Measurements from ENCODE around the gene CLDN9. TPM values are rescaled to one million over a fixed set of nuclear protein-coding genes. Genes with fewer than 3 reads are reported as not detected.

Gene CLDN9
- total RNA-seq, 1 donor from 2014 or later = not detected

- DNase-seq (ENCODE audit: low spot score) = no peak
- H3K9me3 Mint-ChIP-seq (ENCODE audit: low read depth) = no peaks in the 10 kb centered on the region
- H3K36me3 Mint-ChIP-seq (ENCODE audit: low read depth) = no peaks in the 10 kb centered on the region
- H3K4me3 Mint-ChIP-seq (ENCODE audit: unreplicated experiment) = peak overlapping the region; percentile 72
- H3K4me1 Mint-ChIP-seq (ENCODE audit: low read depth) = peaks cover 20% of the 10 kb centered on the region
- TF ChIP-seq CTCF (IDR thresholded peaks at IDR 0.05) = no peak
- no peaks in the 10 kb centered on the region for H3K27me3 Mint-ChIP-seq (ENCODE audit: low read depth)
- peak overlapping the region; percentile 77 for H3K27ac Mint-ChIP-seq (ENCODE audit: unreplicated experiment)
These were observed 31.4 kb upstream of the CLDN9 start for GRCh38 chr16:2981177-2981898.

GRCh38 chr16:2981899-2982250 is 30.8 kb upstream of the CLDN9 start:
- TF ChIP-seq CTCF (IDR thresholded peaks at IDR 0.05) = no peak
- no peak for DNase-seq (ENCODE audit: low spot score)
- Mint-ChIP-seq H3K27me3 (ENCODE audit: low read depth) (no peaks in the 10 kb centered on the region), H3K4me1 (ENCODE audit: low read depth) (peaks cover 20% of the 10 kb centered on the region), H3K27ac (ENCODE audit: unreplicated experiment) (peak overlapping the region; percentile 77), H3K36me3 (ENCODE audit: low read depth) (no peaks in the 10 kb centered on the region), H3K9me3 (ENCODE audit: low read depth) (no peaks in the 10 kb centered on the region), H3K4me3 (ENCODE audit: unreplicated experiment) (peak overlapping the region; percentile 54)

- no peak for DNase-seq (ENCODE audit: low spot score)
- no peak for TF ChIP-seq CTCF (IDR thresholded peaks at IDR 0.05)
- no peaks in the 10 kb centered on the region for H3K9me3 Mint-ChIP-seq (ENCODE audit: low read depth)
- H3K27ac Mint-ChIP-seq (ENCODE audit: unreplicated experiment) = peak overlapping the region; percentile 1
- H3K4me3 Mint-ChIP-seq (ENCODE audit: unreplicated experiment) = no peak overlapping the region
- H3K4me1 Mint-ChIP-seq (ENCODE audit: low read depth) = peaks cover 20% of the 10 kb centered on the region
- no peaks in the 10 kb centered on the region for H3K36me3 Mint-ChIP-seq (ENCODE audit: low read depth)
- H3K27me3 Mint-ChIP-seq (ENCODE audit: low read depth) = no peaks in the 10 kb centered on the region
These were observed 30.3 kb upstream of the CLDN9 start for GRCh38 chr16:2982402-2982801.

GRCh38 chr16:2983706-2984136 is 29.0 kb upstream of the CLDN9 start:
- H3K36me3 Mint-ChIP-seq (ENCODE audit: low read depth) = no peaks in the 10 kb centered on the region
- H3K4me3 Mint-ChIP-seq (ENCODE audit: unreplicated experiment) = peak overlapping the region; percentile 66
- DNase-seq (ENCODE audit: low spot score) = no peak
- no peaks in the 10 kb centered on the region for H3K27me3 Mint-ChIP-seq (ENCODE audit: low read depth)
- peaks cover 20% of the 10 kb centered on the region for H3K4me1 Mint-ChIP-seq (ENCODE audit: low read depth)
- H3K9me3 Mint-ChIP-seq (ENCODE audit: low read depth) = no peaks in the 10 kb centered on the region
- peak overlapping the region; percentile 41 for H3K27ac Mint-ChIP-seq (ENCODE audit: unreplicated experiment)
- TF ChIP-seq CTCF (IDR thresholded peaks at IDR 0.05) = peak; percentile 91

GRCh38 chr16:2985462-2985861 is 27.3 kb upstream of the CLDN9 start:
- Mint-ChIP-seq H3K4me1 (ENCODE audit: low read depth) (peaks cover 17% of the 10 kb centered on the region), H3K27ac (ENCODE audit: unreplicated experiment) (no peak overlapping the region), H3K9me3 (ENCODE audit: low read depth) (no peaks in the 10 kb centered on the region), H3K27me3 (ENCODE audit: low read depth) (no peaks in the 10 kb centered on the region), H3K36me3 (ENCODE audit: low read depth) (no peaks in the 10 kb centered on the region), H3K4me3 (ENCODE audit: unreplicated experiment) (no peak overlapping the region)
- no peak for TF ChIP-seq CTCF (IDR thresholded peaks at IDR 0.05)
- DNase-seq (ENCODE audit: low spot score) = no peak
